Measurements from ENCODE around the gene DNLZ.

GRCh38 chr9:136395345-136396218 lies 32.0 kb upstream of the DNLZ start:
- no peak for TF ChIP-seq CTCF (IDR thresholded peaks at IDR 0.05)
- no peak for TF ChIP-seq POLR2A (IDR thresholded peaks at IDR 0.05)

Measured in heart left ventricle (tissue), 13 donors.